Fibroblast of skin of left biceps (primary cell): ENCODE measurements around the gene ZSWIM3.

Source experiments
- DNase-seq, 2 experiments: peaks; one replicate each; pipeline ENCODE4 v3.0.0-alpha.2; 2013; ENCODE audit warnings: low read depth in 2 of 2

ZSWIM3 gene

DNA sequence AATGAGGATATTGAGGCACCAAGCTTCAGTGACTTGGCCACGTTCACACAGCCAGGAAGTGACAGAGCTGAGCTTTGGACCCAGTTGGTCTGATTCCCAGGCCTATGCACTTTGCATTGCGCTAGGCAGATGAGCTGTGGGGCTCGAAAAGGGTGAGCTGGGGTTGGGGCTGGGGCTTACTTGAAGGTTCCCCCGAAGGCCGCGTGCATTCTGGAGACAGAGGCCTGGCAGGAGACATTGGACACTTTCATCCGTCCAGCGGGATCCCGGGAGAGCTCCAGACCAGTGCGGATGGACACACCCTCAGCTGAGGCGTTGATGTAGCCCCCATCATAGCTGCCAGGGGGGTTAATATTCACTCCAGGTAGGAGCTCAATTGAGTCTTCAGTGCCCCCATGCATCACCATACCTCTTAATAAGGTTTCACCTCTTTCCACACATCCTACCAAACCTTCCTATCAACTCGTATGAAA, 52.0 kb downstream of the ZSWIM3 start:
- DNase-seq = no peak

DNA sequence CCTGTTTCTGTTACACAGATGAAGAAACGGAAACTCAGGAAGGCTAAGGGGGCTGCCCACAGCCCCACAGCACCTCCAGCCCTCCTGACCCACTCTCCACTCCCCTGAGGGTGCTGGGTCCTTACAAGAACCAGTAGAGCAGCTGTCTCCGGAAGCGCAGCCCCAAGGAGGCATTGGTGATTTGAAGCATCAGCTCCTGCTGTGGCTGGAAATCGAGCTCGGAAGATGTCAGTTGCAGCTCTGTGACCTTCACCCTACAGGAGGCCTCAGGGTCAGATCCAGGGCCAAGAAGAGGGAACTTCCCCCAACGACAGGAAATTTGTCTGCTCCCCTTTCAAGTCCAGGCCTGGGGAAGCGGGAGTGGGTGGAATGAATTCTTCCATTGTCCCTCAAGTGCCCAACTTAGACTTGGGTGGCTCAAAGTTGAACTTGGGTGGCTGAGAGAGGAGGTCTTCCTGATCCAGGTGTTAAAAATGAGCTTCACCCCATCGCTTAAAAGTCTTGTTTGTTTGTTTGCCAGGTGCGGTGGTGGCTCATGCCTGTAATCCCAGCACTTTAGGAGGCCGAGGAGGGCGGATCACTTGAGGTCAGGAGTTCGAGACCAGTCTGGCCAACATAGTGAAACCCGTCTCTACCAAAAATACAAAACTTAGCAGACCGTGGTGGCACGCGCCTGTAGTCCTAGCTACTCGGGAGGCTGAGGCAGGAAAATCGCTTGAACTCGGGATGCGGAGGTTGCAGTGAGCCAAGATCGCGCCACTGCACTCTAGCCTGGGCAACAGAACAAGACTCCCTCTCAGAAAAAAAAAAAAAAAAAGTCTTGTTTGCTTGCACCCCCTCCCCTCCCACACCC, 52.6 kb downstream of the ZSWIM3 start:
- DNase-seq = no peak

DNA sequence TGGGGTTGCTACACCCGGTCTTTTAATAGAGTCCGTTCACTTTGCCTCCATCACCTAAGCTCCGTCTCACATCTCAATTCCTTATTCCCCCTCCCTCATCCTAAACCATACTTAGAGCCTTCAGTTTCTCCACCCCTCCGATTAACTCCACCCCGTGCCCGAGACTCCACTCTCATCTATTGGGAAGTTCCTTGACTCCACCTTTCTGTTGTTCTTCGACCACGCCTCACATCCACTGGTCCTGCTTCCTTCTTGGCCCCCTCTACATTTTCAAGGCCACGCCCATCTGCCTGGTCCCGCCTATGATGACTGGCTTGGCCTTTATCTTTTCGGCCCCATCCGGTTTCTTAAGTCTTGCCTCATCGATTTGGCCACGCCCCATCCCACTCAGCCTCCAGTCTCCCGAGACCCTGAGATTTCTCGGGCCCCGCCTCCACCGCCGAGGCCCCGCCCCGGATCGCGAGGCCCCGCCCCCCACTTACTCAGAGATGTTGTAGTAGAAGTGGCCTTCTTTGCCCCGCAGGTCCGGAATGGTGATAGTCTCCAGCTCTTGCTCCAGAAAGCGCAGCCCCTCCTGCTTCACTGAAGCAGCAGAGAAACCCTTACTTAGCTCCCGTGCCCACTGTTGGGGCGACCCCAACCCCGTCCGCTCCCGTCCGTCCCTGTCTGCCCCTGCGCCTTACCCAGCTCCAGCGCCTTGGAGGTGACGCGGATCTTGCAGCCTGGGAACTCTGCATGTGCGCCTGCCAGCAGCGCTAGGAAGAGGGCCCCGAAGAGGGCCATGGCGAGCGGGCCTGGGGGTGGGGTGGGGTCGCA, 53.5 kb downstream of the ZSWIM3 start:
- DNase-seq = peak; percentile 99 to 100

DNA sequence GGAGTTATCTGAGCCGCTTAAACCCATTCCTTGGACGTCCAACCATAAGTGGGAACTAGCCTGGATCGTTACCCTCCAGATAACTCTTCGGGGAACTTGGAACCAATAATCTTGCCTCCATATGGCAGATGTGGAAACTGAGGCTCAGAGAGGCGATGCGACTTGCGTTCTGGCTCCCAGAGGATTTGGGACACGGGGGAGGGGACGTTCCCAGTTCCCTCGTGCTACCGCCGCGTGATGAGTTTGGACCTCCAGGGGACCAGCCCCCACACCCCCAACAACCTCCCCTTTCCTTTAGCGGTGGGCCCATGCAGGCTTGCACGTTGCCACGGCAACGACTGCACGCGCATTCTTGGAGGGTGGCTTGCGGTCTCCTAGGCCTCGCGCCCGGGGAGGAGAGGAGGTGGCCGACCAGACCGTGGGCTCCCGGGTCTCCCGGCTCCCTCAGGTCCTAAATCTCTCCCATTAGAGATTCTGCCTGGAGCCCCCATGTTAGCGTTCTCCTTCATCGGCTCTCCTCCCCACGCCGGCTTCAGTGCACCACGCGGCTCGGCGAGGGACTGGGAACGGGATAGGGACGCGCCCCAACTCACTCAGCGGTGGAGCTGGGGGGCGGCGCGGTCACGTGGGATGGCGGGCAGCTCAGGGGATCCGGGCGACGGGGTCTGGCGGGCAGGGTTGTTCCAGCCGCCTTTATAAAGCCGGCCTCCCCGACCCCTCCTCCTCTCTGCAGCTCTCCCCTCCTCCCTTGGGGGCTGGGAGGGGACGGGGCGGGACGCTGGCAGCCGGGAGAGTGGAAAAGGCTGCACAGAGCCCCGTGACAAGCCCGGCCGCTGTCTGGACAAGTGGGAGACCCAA, 54.3 kb downstream of the ZSWIM3 start, which contains the start of gene PLTP:
Gene PLTP, minus strand, starts transcription at position 670 of the 858 bp plus-strand sequence. CDS start 703 bp downstream, outside the sequence.
- DNase-seq = no peak

DNA sequence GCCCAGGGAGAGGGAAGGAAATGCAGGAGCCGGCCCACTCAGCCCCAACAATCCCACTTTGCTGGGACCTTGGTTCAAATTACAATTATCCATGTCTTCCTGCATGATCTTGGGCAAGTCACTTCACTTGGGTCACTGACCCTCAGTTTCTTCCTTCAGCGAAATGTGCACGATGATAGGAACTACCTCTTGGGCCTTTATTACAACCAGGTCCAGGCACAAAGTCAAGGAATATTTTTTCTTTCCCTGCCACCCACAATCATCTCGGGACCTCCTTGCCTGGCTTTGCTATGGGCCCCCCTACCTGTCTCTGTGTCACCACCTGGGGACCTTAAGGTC, 54.9 kb downstream of the ZSWIM3 start:
- no peak for DNase-seq

DNA sequence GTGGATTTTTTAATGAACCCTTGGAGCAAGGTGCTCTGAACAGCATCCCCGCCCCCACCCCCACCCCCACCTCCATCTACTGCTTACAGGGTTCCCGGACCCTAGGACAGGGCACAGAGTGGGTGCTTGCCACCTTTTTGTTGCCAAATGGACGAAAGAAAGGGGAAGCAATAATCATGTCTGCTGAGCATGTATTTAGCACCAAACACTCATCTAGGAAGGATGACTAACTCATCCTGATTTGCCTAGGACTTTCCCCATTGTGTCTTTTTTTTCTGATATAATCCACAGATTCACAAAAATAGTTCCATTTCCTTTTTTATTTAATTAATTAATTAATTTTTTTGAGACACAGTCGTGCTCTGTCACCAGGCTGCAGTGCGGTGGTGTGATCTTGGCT, 55.7 kb downstream of the ZSWIM3 start:
- DNase-seq = no peak

DNA sequence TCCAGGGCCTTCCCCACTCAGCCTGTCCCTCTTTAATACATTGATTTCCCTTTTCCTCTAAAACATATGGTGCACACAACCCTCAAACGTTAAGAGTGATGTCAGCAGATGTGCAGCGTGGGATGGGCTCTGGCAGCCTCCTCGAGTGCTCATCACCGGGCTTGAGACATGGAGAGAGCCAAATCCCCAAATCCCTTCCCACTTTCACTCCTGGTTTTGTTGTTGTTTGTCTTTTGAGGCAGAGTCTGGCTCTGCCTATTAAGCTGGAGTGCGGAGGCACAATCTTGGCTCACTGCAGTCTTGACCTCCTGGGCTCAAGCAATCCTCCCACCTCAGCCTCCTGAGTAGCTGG, 60.4 kb downstream of the ZSWIM3 start:
- no peak for DNase-seq

DNA sequence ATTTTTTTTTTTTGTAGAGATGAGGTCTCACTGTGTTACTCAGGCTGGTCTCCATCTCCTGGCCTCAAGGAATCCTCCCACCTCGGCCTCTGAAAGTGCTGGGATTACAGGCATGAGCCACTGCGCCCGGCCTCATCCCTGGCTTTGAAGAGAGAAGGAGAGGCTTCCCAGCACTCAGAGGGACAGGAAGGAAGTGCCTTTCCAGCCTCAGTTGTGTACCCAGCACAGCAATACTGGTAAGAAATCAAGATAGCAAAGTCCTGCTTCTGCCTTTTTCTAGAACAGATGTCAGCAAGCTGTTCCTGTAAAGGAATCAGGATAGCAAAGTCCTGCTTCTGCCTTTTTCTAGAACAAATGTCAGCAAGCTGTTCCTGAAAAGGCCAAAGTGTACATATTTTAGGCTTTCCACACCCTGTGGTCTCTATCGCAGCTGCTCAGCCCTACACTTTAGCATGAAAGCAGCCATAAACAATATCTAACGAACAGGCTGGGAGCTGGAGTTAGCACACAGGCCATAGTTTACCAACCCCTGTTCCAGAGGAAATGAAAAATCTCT, 60.8 kb downstream of the ZSWIM3 start:
- DNase-seq = no peak

DNA sequence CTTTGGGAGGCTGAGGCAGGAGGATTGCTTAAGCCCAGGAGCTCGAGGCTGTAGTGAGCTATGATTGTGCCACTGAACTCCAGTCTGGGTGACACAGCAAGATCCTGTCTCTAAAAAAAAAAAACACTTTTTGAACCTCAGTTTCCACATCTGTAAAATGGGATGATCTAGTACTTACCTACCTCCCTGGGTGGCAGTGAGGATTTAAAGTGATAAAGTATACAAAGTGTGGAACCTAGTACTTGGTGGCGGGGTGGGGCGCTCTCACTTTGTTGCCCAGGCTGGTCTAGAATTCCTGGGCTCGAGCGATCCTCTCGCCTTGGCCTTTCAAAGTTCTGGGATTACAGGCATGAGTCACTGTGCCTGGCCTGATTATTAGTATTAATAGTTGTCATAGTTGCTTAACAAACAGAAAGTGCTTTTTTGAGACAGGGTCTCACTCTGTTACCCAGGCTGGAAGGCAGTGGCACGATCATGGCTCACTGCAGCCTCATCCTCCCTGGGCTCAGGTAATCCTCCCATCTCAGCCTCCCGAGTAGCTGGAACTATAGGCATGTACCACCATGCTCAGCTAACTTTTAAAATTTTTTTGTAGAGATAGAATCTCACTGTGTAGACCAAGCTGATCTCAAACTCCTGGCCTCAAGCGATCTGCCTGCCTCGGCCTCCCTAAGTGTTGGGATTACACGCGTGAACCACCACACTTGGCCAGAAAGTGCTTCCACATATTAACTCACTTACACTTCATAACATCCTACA, 61.5 kb downstream of the ZSWIM3 start:
- DNase-seq = no peak

DNA sequence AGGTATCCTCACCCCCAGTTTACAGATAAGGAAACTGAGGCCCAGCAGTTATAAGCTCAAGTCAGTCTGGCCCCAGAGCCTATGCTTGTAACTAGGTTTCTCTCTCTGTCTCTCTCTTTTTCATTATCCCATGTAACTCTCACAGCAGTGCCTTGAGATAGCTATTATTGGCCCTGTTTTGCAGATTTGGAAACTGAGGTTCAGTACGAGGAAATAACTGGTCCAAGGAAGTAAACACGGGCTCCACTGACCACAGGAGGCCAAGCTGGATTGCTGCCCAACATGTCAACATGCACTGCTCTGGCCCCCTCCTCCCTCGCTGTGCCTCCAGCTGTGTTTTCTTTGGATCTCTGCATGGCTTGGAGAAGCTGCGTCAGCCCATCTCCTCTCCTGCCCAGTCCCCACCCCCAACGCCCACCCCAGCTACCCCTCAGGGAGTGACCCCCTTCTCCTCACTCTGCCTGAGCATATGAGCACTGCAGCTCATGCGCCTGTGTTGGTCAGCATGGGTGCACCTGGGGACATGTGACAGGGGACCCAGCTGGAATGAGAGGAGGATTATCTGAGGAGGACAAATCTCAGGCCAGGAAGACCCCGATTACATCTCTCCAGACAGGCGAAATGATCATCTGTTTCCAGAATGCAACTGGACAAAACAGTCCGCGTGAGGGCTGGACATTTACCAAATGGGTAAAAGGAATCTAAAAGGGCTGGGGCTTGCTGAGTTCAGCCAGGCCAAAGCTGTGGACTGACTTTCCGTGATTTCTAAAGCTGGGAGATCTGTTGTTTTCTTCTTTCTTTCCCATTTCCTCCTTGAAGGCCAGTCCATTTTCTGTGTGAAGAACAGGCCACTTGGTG, 62.4 kb downstream of the ZSWIM3 start:
- no peak for DNase-seq

DNA sequence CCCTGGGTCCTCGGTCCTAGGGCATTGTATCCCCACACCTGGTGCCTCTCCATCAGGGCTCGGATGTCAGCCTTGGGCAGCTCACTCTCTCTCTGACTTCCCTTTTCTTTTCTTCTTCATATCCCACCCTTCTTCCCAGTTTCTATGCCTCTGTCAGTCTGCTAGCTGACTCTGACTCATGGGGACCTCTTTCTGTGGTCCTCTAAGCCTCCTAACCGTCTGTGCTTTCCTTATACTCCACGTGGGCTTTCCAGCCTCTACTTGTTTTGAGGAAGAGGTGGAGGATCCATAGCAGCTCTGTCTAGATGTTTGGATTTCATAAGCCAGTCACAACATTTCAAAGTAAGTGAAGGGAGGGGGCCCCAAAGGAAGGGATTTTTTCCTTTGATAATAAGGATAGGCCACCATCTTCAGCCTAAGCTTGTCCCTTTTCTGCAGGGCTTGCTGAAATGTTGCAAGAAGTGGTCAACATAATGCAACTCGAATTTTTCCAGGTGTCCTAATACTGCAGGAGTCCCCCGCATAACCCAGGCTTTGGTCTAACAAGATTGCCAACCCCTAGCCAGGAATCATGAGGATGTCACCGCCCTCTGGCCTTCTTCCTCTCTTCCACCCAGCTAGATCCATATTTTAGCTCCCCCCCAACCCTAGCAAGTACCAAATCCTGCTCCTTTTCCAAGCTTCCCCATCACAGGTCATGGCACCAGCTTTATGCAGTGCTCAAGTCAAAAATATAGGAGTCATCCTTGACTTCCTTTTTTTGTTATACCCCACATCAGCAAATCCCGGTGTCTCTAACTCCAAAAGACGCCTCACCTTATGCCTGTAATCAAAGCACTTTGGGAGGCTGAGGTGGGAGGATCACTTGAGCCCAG, 63.3 kb downstream of the ZSWIM3 start:
- no peak for DNase-seq

DNA sequence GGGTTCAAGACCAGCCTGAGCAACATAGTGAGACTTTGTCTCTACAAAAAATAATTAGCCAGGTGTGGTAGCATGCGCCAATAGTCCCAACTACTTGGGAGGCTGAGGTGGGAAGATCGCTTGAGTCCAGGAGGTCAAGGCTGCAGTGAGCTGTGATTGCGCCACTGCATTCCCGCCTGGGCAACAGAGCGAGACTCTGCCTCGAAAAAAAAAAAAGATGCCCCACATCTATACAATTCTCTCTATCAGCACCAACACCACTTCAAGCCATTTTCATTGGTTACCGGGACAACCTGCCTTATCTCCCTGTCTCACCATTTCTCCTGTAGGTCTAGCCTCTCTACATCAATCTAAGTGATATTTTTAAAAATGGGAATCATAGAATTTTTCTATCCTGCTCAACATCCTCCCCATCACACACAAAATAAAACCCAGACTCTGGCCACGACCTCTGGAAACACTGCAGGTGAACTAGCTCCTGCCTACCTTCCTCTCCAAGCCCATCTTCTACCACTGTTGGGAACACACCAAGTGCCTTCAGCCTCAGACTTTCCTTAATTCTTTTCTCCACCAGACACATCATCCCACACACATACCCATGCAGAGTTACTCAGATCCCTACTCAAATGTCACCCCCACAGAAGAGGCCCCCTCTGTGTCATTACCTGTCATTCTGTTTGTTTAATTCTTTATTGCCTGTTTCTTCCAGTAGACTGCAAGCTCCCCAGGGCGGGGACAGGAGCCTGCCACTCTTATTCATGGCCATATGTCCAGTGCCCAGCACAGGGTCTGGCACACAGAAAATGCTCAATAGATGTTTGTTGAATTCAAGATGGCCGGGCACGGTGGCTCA, 64.1 kb downstream of the ZSWIM3 start:
- DNase-seq = no peak

DNA sequence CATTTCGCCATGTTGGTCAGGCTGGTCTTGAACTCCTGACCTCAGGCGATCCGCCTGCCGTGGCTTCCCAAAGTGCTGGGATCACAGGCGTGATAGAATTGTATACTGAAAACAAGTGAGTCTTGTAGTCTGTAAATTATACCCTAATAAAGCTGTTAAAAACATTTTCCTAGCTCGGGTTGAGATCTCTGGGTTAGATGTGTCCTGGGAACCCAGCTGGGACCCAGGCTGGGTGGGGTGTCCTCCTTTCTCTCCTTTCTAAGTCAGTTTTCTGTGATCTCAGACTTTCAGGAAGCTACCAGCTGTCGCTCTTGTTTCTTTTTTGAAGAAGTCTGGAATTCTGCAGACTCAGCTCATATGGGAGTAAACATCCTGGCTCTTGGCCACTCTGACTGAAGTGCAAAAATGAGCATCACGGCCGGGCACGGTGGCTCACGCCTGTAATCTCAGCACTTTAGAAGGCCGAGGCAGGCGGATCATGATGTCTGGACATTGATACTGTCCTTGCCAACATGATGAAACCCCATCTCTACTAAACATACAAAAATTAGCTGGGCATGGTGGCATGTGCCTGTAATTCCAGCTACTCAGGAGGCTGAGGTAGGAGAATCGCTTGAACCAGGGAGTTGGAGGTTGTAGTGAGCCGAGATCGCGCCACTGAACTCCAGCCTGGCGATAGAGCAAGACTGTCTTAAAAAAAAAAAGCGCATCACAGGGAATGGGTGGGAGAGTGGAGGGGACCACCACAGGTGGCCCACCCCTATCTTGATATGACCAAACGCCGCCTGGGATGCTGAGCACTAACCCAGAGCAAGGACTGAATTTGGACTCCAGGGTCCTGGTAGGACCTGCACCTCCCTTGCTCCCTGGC, 67.2 kb downstream of the ZSWIM3 start:
- no peak for DNase-seq

DNA sequence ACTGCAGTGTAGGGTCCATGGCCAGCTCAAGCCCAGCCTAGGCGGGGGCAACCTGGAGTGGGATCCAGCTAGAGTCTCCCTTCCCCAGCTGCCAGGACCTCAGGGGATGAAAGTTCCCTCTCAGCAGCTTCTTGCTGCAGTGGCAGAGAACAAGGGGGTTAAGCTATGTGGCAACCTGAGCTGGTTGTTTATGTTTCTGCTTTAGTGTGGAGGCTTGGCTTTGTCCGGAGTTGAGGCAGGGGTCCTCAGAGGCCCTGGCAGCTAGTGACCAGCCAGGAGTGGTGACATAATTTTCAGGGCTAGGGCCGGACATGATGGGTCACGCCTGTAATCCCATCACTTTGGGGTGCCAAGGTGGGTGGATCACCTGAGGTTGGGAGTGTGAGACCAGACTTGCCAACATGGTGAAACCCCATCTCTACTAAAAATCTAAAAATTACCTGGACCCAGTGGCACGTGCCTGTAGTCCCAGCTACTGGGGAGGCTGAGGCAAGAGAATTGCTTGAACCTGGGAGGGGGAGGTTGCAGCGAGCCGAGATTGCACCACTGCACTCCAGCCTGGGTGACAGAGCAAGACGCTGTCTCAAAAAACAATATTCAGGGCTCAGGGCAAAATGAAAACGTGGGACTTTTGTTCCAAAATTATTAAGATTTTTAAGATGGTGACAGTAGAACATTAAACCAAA, 68.5 kb downstream of the ZSWIM3 start:
- DNase-seq = no peak

DNA sequence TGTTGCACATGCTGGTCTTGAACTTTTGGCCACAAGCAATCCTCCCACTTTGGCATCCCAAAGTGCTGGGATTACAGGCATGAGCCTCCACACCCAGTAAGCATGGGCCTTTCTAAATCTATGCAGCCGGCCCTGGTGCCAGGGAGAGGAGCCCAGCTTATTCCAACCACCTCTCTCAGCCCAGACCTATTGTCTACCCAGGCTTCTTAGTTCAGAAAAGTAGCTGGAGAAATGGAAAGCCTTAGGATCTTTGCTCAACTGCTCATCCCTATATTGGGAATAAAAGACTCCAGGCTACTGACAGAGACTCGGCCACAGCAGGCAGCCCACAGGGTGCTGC, 69.3 kb downstream of the ZSWIM3 start:
- DNase-seq = no peak

DNA sequence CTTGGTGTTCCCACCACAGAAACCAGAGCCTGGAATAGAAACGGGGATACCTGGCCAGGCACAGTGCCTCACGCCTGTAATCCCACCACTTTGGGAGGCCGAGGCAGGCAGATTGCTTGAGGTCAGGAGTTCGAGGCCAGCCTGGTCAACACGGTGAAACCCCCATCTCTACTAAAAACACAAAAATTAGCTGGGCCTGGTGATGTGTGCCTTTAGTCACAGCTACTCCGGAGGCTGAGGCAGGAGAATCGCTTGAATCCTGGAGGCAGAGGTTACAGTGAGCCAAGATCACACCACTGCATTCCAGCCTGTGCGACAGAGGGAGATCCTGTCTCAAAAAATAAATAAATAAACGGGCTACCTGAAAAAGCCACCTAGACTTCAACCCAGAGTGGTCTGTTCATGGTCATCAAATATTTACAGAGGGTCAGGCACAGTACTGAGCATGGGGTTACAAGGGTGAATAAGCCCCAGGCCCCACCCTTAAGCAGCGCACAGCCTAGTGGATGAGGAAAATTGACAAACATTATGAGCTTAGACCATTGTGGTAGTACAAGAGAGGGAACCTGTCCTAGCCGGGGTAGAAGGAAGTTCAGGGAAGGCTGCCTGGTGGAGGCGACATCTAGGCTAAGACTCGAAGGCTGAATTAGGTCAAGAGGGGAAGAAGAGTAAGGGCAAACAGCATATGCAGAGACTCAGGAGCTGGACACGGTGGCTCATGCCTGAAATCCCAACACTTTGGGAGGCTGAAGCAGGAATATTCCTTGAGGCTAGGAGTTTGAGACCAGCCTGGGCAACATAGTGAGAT, 69.9 kb downstream of the ZSWIM3 start:
- no peak for DNase-seq
